HG03103 (cell line): ENCODE measurements around the gene MUC2.

Source experiments
- ATAC-seq: cut with Tn5 transposase; IDR thresholded peaks from one replicate; pipeline ENCODE4 v1.9.1; 2021; ENCODE audit warnings: low read depth; ENCODE audit not compliant: unreplicated experiment

MUC2 gene

GRCh38 chr11:1036303-1036923 is 38.3 kb upstream of the MUC2 start, which contains the start of gene MUC6:
TSS of gene MUC6 (minus strand) at chr11:1036718. CDS start at chr11:1036655, 63 bp downstream.
- no peak for ATAC-seq

- ATAC-seq, result no peak
These were observed 37.7 kb upstream of the MUC2 start for GRCh38 chr11:1036931-1037330.

GRCh38 chr11:1037506-1038055 is 37.1 kb upstream of the MUC2 start:
- ATAC-seq, result no peak

GRCh38 chr11:1038361-1038760 is 36.3 kb upstream of the MUC2 start:
- no peak for ATAC-seq

- no peak for ATAC-seq
These were observed 35.8 kb upstream of the MUC2 start for GRCh38 chr11:1038921-1039320.

- no peak for ATAC-seq
These were observed 34.9 kb upstream of the MUC2 start for GRCh38 chr11:1039481-1040427.

GRCh38 chr11:1040428-1041148 is 34.1 kb upstream of the MUC2 start:
- no peak for ATAC-seq

DNA sequence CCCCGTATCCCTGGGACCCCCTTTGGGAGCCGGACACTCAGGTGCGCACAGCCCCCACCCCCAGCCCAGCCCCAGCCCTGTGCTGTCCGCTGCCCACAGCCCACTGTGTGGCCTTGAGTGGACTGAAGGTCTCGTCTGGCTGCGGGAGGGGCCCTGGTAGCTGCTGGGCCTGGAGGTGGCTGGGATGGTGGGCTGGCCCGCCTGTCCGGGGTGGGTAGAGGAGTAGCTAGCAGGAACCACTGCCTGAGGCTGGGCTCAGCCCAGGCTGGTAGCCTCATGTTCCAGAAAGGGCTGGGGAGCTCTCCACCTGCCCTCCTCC is 33.6 kb upstream of the MUC2 start:
- ATAC-seq, result no peak

DNA sequence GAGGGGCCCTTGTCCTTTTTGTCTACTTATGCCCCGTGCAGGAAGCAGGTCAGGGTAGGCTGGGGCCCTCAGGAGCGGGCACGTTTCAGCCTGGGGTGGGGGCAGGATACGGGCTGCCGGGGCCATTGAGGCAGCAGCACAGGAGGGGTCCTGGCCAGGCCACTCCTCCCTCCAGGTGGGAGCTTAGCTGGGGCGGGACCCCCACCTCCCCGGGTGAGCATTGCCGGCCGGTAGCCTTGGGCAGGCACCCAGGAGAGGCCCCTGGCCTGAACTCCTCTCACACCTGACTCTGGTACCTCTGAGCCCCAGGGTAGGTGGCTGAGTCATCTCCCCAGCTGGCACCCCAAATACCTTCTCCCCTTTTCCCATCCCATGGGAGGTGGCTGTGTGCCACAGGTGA is 33.2 kb upstream of the MUC2 start:
- no peak for ATAC-seq

DNA sequence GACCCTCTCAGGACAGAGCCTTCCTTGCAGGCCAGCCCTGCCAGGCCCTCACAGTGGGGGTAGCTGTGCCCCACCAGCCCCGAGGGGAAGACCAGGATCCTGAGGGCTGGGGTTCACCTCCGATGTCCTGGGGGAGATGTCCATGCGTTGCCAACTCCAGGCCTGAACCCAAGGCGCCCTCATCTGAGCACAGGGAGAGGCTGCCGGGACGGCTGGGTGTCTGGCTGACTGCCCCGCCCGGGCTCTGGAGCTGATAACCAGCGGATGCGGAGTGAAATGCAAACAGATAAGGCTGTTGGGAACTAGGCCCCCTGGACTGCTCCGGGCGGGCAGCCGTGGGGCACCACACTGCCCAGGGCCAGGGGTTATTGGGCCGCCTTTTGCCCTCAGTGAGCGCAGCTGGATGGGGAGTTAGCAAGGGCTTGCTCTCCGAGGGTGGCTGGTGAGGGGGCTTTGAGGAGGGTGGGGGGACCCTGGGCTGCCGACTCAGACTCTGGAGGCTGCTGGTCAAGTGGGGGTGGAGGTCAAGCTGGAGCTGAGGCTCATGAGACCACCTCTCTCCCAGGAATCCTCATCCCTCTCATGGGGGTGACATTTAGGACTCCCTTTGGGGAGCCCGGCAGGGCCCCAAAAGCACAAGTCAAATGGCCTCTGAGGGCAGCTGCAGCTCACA is 32.6 kb upstream of the MUC2 start:
- ATAC-seq, result no peak

GRCh38 chr11:1042626-1043562 is 31.8 kb upstream of the MUC2 start:
- ATAC-seq, result no peak

GRCh38 chr11:1043563-1044096 is 31.0 kb upstream of the MUC2 start:
- ATAC-seq, result no peak

DNA sequence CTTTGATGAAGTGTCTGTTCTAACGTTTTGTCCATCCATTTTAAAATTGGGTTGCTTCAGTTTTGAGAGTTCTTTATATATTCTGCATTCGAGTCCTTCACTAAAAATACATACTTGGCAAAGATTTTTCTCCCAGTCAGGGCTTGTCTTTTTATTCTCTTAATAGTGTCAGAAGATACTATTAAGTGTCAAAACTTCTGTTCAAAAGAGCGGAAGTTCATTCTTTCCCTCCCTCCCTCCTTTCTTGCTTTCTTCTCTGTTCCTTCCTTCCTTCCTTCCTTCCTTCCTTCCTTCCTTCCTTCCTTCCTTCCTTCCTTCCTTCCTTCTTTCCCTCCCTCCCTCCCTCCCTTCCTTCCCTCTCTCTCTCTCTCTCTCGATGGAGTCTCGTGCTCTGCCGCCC is 30.5 kb upstream of the MUC2 start:
- ATAC-seq, result no peak

- no peak for ATAC-seq
These were observed 27.0 kb upstream of the MUC2 start for GRCh38 chr11:1047595-1048156.

DNA sequence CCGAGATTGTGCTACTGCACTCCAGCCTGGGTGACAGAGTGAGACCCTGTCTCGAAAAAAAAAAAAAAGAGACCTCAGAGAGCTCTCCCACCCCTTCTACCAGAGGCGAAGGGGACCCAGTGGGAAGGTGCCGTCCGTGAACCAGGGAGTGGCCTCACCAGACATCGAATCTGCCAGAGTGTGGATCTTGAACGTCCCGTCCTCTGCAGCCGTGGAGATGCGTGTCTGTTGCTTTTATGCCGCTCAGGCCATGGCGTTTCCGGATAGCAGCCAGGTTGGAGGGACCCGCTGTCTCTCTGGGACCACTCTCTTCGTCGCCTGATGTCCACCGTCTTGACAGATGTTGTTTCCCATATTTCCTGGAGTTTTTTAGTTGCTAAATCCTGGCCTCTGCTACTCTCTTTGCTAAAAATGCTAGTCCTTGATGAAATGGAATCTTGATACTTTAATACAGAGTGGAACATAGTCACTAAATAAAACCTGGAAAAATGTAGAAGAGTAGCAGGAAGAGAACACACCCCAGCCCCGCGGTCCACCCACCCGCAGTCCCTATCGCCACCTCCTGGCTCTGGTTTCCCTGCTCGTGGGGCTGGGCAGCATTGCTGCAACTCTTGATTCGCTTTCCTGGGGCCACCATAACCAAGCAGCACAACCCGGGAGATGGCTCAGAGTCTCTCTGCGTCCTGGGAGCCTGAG is 26.2 kb upstream of the MUC2 start:
- ATAC-seq, result no peak

GRCh38 chr11:1049071-1049405 is 25.6 kb upstream of the MUC2 start:
- no peak for ATAC-seq

DNA sequence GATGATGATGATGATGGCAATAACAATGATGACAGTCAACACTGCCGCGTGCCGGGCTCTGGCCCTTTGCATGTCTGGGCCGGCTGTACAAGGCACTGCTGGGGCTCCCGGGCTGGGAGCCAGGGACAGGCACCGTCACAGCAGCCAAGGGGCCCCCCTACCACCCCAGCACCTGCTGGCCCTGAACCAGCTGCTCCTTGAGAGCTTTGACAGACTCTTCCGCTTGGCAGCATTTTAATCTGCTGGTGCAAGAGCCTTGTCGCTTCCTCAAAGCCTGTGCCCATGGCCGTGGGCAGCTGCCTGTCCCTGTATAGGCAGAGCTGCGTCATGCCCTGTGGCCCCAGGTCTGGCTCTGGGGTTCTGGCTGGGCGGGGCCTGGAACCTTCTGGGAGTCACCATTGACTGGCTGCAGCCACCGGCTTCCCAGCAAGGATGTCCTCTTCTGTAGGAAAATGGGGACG is 25.2 kb upstream of the MUC2 start:
- no peak for ATAC-seq

DNA sequence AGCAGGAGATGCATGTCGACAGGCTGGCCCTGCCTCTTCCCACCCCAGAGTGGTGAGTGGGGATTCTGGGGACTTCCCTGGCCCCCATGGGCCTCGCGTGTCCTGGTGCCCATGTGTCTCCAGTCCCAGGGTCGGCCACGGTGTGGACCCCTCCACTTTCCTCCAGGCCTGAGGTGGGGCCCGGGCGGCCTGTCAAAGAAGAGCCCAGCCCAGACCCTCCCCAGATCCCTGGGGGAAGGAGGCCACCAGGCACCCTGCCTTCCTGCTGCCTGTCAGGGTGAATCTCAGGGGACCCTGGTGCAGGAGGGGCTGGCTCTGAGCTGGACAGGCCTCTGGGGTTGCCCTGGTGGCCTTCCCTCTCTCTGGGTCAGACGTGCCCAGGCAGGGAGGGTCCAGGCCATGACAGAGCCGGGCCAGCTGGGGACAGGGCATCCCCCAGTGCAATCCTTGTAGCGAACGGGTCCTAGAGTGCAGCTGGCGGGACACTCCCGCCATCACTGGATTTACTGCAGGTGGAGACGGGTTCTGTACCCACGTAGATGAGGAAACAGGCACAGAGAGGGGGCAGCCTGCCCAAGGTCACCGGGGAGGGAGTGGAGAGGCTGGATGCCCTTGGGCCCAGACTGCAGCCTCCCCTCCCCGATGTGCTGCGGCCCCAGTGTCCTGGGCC is 24.6 kb upstream of the MUC2 start:
- no peak for ATAC-seq
